Naive thymus-derived CD4-positive, alpha-beta T cell (primary cell): ENCODE results near the gene TRIM63. TPM values are rescaled to one million over a fixed set of nuclear protein-coding genes. Genes with fewer than 3 reads are reported as not detected.
A peak's percentile ranks its signal among the peaks of the same experiment; 100 is the strongest.

Experiments
- ATAC-seq: fragments of 150-1000 bp; cut with Tn5 transposase; 2 replicates; pipeline ENCODE4 v1.10.0; 2021; ENCODE audit warnings: mild to moderate bottlenecking, moderate library complexity
- CTCF ChIA-PET: fragments of 350-600 bp; sonication (Branson Sonifier 250); formaldehyde crosslinking; loops from one replicate; lab custom pipeline; 2021; ENCODE audit warnings: antibody characterized with exemption; lab: Charles Lee
- POLR2A ChIA-PET: fragments of 350-600 bp; sonication (Branson Sonifier 250); formaldehyde crosslinking; loops from one replicate; lab custom pipeline; 2021; ENCODE audit warnings: antibody characterized with exemption, inconsistent platforms; lab: Charles Lee
- DNase-seq, 9 donors: peaks; one replicate each; pipeline versions ENCODE4 v3.0.0 to v3.0.0-alpha.2; 2020 to 2022; ENCODE audit warnings: mixed read lengths in 1 of 9
- H3K27ac ChIP-seq: one replicate; pipeline ENCODE4 v1.7.0; 2013; ENCODE audit warnings: mild to moderate bottlenecking, low read depth, low read length, moderate library complexity
- H3K27me3 ChIP-seq, 2 donors: one replicate each; pipeline ENCODE4 v1.7.0; 2013; ENCODE audit warnings: low read length in 2 of 2, mild to moderate bottlenecking in 2 of 2, moderate library complexity in 2 of 2; ENCODE audit not compliant: control insufficient read depth in 2 of 2, insufficient read depth in 2 of 2
- H3K36me3 ChIP-seq, 3 experiments: 1 replicate in 2 of 3; 2 replicates in 1 of 3; pipeline ENCODE4 v1.7.0; 2013; ENCODE audit warnings: low read length in 3 of 3, mild to moderate bottlenecking in 3 of 3, moderate library complexity in 1 of 3; ENCODE audit not compliant: insufficient read depth in 3 of 3, control insufficient read depth in 2 of 3
- H3K4me1 ChIP-seq, 2 donors: one replicate each; pipeline ENCODE4 v1.7.0; 2013; ENCODE audit warnings: low read length in 2 of 2, mild to moderate bottlenecking in 2 of 2, moderate library complexity in 1 of 2; ENCODE audit not compliant: control insufficient read depth in 2 of 2, insufficient read depth in 2 of 2
- H3K4me3 ChIP-seq: 2 replicates; pipeline ENCODE4 v1.7.0; 2013; ENCODE audit warnings: mild to moderate bottlenecking, low read length
- H3K9me3 ChIP-seq, 3 experiments: 1 replicate in 2 of 3; 2 replicates in 1 of 3; pipeline ENCODE4 v1.7.0; 2013; ENCODE audit warnings: low read length in 3 of 3; ENCODE audit not compliant: control insufficient read depth in 2 of 3
- H3K27ac Mint-ChIP-seq, 9 donors: one replicate each; pipeline ENCODE4 v1.8.0; 2020 to 2022; ENCODE audit warnings: mixed read lengths in 9 of 9, mild to moderate bottlenecking in 8 of 9, moderate library complexity in 5 of 9, inconsistent platforms in 2 of 9
- H3K27me3 Mint-ChIP-seq, 5 donors: one replicate each; pipeline ENCODE4 v1.8.0; 2021 to 2022; ENCODE audit warnings: mixed read lengths in 5 of 5, mild to moderate bottlenecking in 1 of 5
- H3K36me3 Mint-ChIP-seq, 5 donors: one replicate each; pipeline ENCODE4 v1.8.0; 2020 to 2022; ENCODE audit warnings: mixed read lengths in 5 of 5, mild to moderate bottlenecking in 3 of 5, inconsistent platforms in 1 of 5
- H3K4me1 Mint-ChIP-seq, 7 donors: one replicate each; pipeline ENCODE4 v1.8.0; 2020 to 2022; ENCODE audit warnings: mixed read lengths in 7 of 7, mild to moderate bottlenecking in 3 of 7, inconsistent platforms in 1 of 7
- H3K4me3 Mint-ChIP-seq, 10 donors: one replicate each; pipeline ENCODE4 v1.8.0; 2020 to 2022; ENCODE audit warnings: mild to moderate bottlenecking in 10 of 10, mixed read lengths in 10 of 10, moderate library complexity in 6 of 10, inconsistent platforms in 2 of 10
- H3K9me3 Mint-ChIP-seq, 11 donors: one replicate each; pipeline ENCODE4 v1.8.0; 2020 to 2022; ENCODE audit warnings: mixed read lengths in 11 of 11, mild to moderate bottlenecking in 4 of 11, inconsistent platforms in 1 of 11, moderate library complexity in 1 of 11
- intact Hi-C, 2 donors: fragments of 100-400 bp; cut with micrococcal nuclease; formaldehyde crosslinking; loops; one replicate each; pipeline ENCODE4 v1.15.1; 2023
- polyA plus RNA-seq, 2 donors: library from polyadenylated mRNA; unstranded; fragments of 300-500 nt; fragmentation: Illumina TruSeq; gene quantifications; one replicate each; pipeline ENCODE4 v1.2.3, GENCODE V29; 2021
- total RNA-seq, 6 experiments: library from RNA in 5 of 6; stranded (reverse) in 5 of 6; gene quantifications; 1 replicate in 5 of 6; 2 replicates in 1 of 6; pipeline ENCODE4 v1.2.3 and lab custom pipeline; 2021 to 2026

The TRIM63 gene
- total RNA-seq (not detected), polyA plus RNA-seq (not detected), total RNA-seq (lab: John Stamatoyannopoulos, UW) (not detected)

- CTCF ChIA-PET = interaction anchor here (0.6 kb wide), 1 partner anchor 1941 kb away, joined by 6 read pairs; no protein-coding TSS in a partner anchor
These were observed at the start of gene TRIM63 for GRCh38 chr1:26067432-26067911. TRIM63 (minus strand) TSS chr1:26067630; CDS start chr1:26067494, 136 bp downstream.

GRCh38 chr1:26114165-26114927 is 46.9 kb upstream of the TRIM63 start:
- intact Hi-C loops = loop anchor here (5.0 kb wide), 5 partner anchors 163 to 358 kb away; partner anchors contain the start of genes CD52 (in 1 of the 2), HMGN2 (in 1 of the 2) and STMN1 (in 1 of the 2)
- ATAC-seq = no peak
- Mint-ChIP-seq H3K9me3 (no peaks in the 10 kb centered on the region), H3K36me3 (peaks cover 0 to 26% (median 6%) of the 10 kb centered on the region in 5 donors), H3K27ac (peak overlapping the region in 3 of 9 donors; percentile 23 to 65 (median 49)), H3K4me1 (peaks cover 6 to 63% (median 45%) of the 10 kb centered on the region in 7 donors), H3K4me3 (peak overlapping the region in 7 of 10 donors; percentile 25 to 83 (median 45)), H3K27me3 (no peaks in the 10 kb centered on the region)
- peaks cover 0 to 41% (median 5%) of the 10 kb centered on the region in 3 experiments for H3K36me3 ChIP-seq
- no peak overlapping the region for H3K4me3 ChIP-seq
- ChIA-PET CTCF (interaction anchor here (0.7 to 5.6 kb wide), 7 partner anchors 12 to 163 kb away, joined by 3 to 53 read pairs (median 5); no protein-coding TSS in a partner anchor), POLR2A (interaction anchor here (0.8 to 5.6 kb wide), 3 partner anchors 10 to 31 kb away, joined by 6 to 93 read pairs (median 15); no protein-coding TSS in a partner anchor)
- H3K27ac ChIP-seq = no peak overlapping the region
- no peaks in the 10 kb centered on the region for H3K9me3 ChIP-seq
- no peaks in the 10 kb centered on the region for H3K27me3 ChIP-seq
- peaks cover 12 to 19% of the 10 kb centered on the region in 2 donors for H3K4me1 ChIP-seq
- no peak for DNase-seq

More at GRCh38 chr1:26067432-26067911, at the start of gene TRIM63:
- Histone ChIP-seq H3K4me1 (no peaks in the 10 kb centered on the region), H3K9me3 (no peaks in the 10 kb centered on the region), H3K4me3 (no peak within 1 kb of the TSS), H3K36me3 (no peaks in the 10 kb centered on the region), H3K27me3 (no peaks in the 10 kb centered on the region), H3K27ac (no peak within 1 kb of the TSS)
- POLR2A ChIA-PET = no interaction called here
- no peaks in the 10 kb centered on the region for H3K4me1 Mint-ChIP-seq
- no peaks in the 10 kb centered on the region for H3K9me3 Mint-ChIP-seq
- intact Hi-C loops = no loop called here
- no peak within 1 kb of the TSS for H3K27ac Mint-ChIP-seq
- ATAC-seq (no peak), DNase-seq (no peak)
- H3K36me3 Mint-ChIP-seq = no peaks in the 10 kb centered on the region
- H3K27me3 Mint-ChIP-seq = peaks cover 0 to 38% (median 12%) of the 10 kb centered on the region in 5 donors
- H3K4me3 Mint-ChIP-seq = no peak within 1 kb of the TSS

GRCh38 chr1:26112407-26112775 is 45.0 kb upstream of the TRIM63 start:
- Mint-ChIP-seq H3K9me3 (no peaks in the 10 kb centered on the region), H3K27me3 (no peaks in the 10 kb centered on the region), H3K4me1 (peaks cover 6 to 48% (median 34%) of the 10 kb centered on the region in 7 donors), H3K36me3 (peaks cover 0 to 16% (median 6%) of the 10 kb centered on the region in 5 donors), H3K4me3 (peak overlapping the region; percentile 86 to 99 (median 93)), H3K27ac (peak overlapping the region in 8 of 9 donors; percentile 78 to 94 (median 90))
- peak in 3 of 9 donors; percentile 6 to 12 (median 9) for DNase-seq
- Histone ChIP-seq H3K4me3 (peak overlapping the region; percentile 93), H3K4me1 (peaks cover 12 to 19% of the 10 kb centered on the region in 2 donors), H3K27ac (peak overlapping the region; percentile 84), H3K27me3 (no peaks in the 10 kb centered on the region), H3K36me3 (peaks cover 0 to 31% (median 5%) of the 10 kb centered on the region in 3 experiments), H3K9me3 (no peaks in the 10 kb centered on the region)
- POLR2A ChIA-PET = interaction anchor here (0.6 to 5.6 kb wide), 6 partner anchors 12 to 615 kb away, joined by 3 to 93 read pairs (median 8); partner anchors contain the start of gene CEP85
- no peak for ATAC-seq
- intact Hi-C loops = loop anchor here (1.0 to 5.0 kb wide), 6 partner anchors 11 to 360 kb away; partner anchors contain the start of genes CD52 (in 1 of the 2), HMGN2 (in 1 of the 2) and STMN1 (in 1 of the 2)
- CTCF ChIA-PET = interaction anchor here (1.0 to 5.6 kb wide), 5 partner anchors 9 to 52 kb away, joined by 3 to 53 read pairs (median 3); no protein-coding TSS in a partner anchor

- POLR2A ChIA-PET = interaction anchor here (1.0 to 5.6 kb wide), 7 partner anchors 8 to 122 kb away, joined by 3 to 93 read pairs (median 8); partner anchors contain the start of gene CEP85
These were observed 44.3 kb upstream of the TRIM63 start, which contains the start of gene PDIK1L for GRCh38 chr1:26111530-26112406. PDIK1L (plus strand) TSS chr1:26111824; CDS start chr1:26114309, 2,485 bp downstream.

GRCh38 chr1:26110731-26111529 is 43.5 kb upstream of the TRIM63 start:
- Histone ChIP-seq H3K4me1 (peaks cover 12 to 19% of the 10 kb centered on the region in 2 donors), H3K9me3 (no peaks in the 10 kb centered on the region), H3K4me3 (peak overlapping the region; percentile 93), H3K27ac (peak overlapping the region; percentile 84), H3K27me3 (no peaks in the 10 kb centered on the region), H3K36me3 (peaks cover 0 to 31% (median 5%) of the 10 kb centered on the region in 3 experiments)
- H3K36me3 Mint-ChIP-seq = peaks cover 0 to 12% (median 6%) of the 10 kb centered on the region in 5 donors
- H3K4me3 Mint-ChIP-seq = peak overlapping the region; percentile 86 to 99 (median 92)
- POLR2A ChIA-PET = interaction anchor here (1.0 to 5.6 kb wide), 6 partner anchors 9 to 40 kb away, joined by 3 to 93 read pairs (median 8); no protein-coding TSS in a partner anchor
- no peaks in the 10 kb centered on the region for H3K9me3 Mint-ChIP-seq
- H3K27me3 Mint-ChIP-seq = no peaks in the 10 kb centered on the region
- peaks cover 6 to 44% (median 34%) of the 10 kb centered on the region in 7 donors for H3K4me1 Mint-ChIP-seq
- intact Hi-C loops = loop anchor here (1.0 to 5.0 kb wide), 14 partner anchors 15 to 494 kb away; partner anchors contain the start of genes CEP85 (in 2 of the 2), DHDDS (in 2 of the 2), HMGN2 (in 2 of the 2) and C1orf232 (in 1 of the 2)
- peak overlapping the region; percentile 78 to 98 (median 89) for H3K27ac Mint-ChIP-seq
- ATAC-seq = peak; percentile 71
- DNase-seq = peak; percentile 68 to 87 (median 81)
- CTCF ChIA-PET = interaction anchor here (0.7 to 5.6 kb wide), 3 partner anchors 10 to 33 kb away, joined by 3 to 53 read pairs (median 3); no protein-coding TSS in a partner anchor

More at GRCh38 chr1:26111530-26112406, 44.3 kb upstream of the TRIM63 start, which contains the start of gene PDIK1L:
- Mint-ChIP-seq H3K4me3 (peak within 1 kb of the TSS; percentile 86 to 99 (median 93)), H3K27ac (peak within 1 kb of the TSS; percentile 84 to 98 (median 92)), H3K36me3 (peaks cover 0 to 14% (median 6%) of the 10 kb centered on the region in 5 donors), H3K4me1 (peaks cover 6 to 44% (median 34%) of the 10 kb centered on the region in 7 donors), H3K27me3 (no peaks in the 10 kb centered on the region), H3K9me3 (no peaks in the 10 kb centered on the region)
- H3K36me3 ChIP-seq = peaks cover 0 to 31% (median 5%) of the 10 kb centered on the region in 3 experiments
- H3K9me3 ChIP-seq = no peaks in the 10 kb centered on the region
- peak within 1 kb of the TSS; percentile 93 for H3K4me3 ChIP-seq
- H3K27ac ChIP-seq = peak within 1 kb of the TSS; percentile 84
- CTCF ChIA-PET = interaction anchor here (1.3 to 5.6 kb wide), 2 partner anchors 10 to 32 kb away, joined by 3 to 53 read pairs; no protein-coding TSS in a partner anchor
- H3K27me3 ChIP-seq = no peaks in the 10 kb centered on the region
- ATAC-seq (peak; percentile 93), DNase-seq (peak; percentile 91 to 95 (median 94))
- peaks cover 12 to 19% of the 10 kb centered on the region in 2 donors for H3K4me1 ChIP-seq
- intact Hi-C loops = loop anchor here (1.0 to 5.0 kb wide), 15 partner anchors 12 to 495 kb away; partner anchors contain the start of genes CEP85 (in 2 of the 2), DHDDS (in 2 of the 2), HMGN2 (in 2 of the 2) and C1orf232 (in 1 of the 2)
